Gastroesophageal sphincter (tissue), 4 donors: ENCODE data around the gene SMIM38. TPM values are rescaled to one million over a fixed set of nuclear protein-coding genes. Genes with fewer than 3 reads are reported as not detected.

Experiments used
- ATAC-seq: fragments of 150-250 bp; one replicate; pipeline ENCODE4 v1.9.1; 2016; ENCODE audit warnings: mild to moderate bottlenecking, moderate library complexity
- H3K27ac ChIP-seq, 4 donors: fragments of 200-600 bp; sonication (generic) in 3 of 4; 1 replicate in 3 of 4; 2 replicates in 1 of 4; pipeline ENCODE4 v1.5.1; 2016 to 2019
- H3K27me3 ChIP-seq: fragments of 200-600 bp; sonication (generic); one replicate; pipeline ENCODE4 v1.5.1; 2019
- H3K36me3 ChIP-seq, 2 donors: fragments of 200-600 bp; sonication (generic); one replicate each; pipeline ENCODE4 v1.5.1; 2019; ENCODE audit warnings: control low read depth in 1 of 2
- H3K4me1 ChIP-seq, 3 donors: fragments of 200-600 bp; sonication (generic); 1 replicate in 2 of 3; 2 replicates in 1 of 3; pipeline ENCODE4 v1.5.1; 2016 to 2019; ENCODE audit warnings: control low read depth in 2 of 3
- H3K4me3 ChIP-seq, 2 donors: fragments of 200-600 bp; sonication (generic); one replicate each; pipeline ENCODE4 v1.5.1; 2019; ENCODE audit warnings: mild to moderate bottlenecking in 1 of 2, moderate library complexity in 1 of 2
- H3K9me3 ChIP-seq, 3 donors: fragments of 200-600 bp; sonication (generic); one replicate each; pipeline ENCODE4 v1.5.1; 2017 to 2019; ENCODE audit warnings: control low read depth in 2 of 3
- CTCF ChIP-seq, 4 experiments: fragments of 200-600 bp in 2 of 4; fragments of 450-650 bp in 2 of 4; sonication (generic) in 1 of 4; IDR thresholded peaks; one replicate each; pipeline ENCODE4 v1.5.1; 2017 to 2019; ENCODE audit warnings: antibody characterized with exemption in 4 of 4, mild to moderate bottlenecking in 2 of 4, moderate library complexity in 2 of 4
- EP300 ChIP-seq: sonication (generic); formaldehyde crosslinking; IDR thresholded peaks from one replicate; pipeline ENCODE4 v1.6.1; 2017; ENCODE audit warnings: antibody characterized with exemption, mild to moderate bottlenecking
- POLR2A ChIP-seq, 2 donors: fragments of 450-650 bp; IDR thresholded peaks; one replicate each; pipeline ENCODE4 v1.6.1; 2017; ENCODE audit warnings: antibody characterized with exemption in 2 of 2, mild to moderate bottlenecking in 2 of 2, moderate library complexity in 1 of 2
- POLR2AphosphoS5 ChIP-seq: sonication (generic); formaldehyde crosslinking; IDR thresholded peaks from one replicate; pipeline ENCODE4 v1.6.1; 2017; ENCODE audit warnings: antibody characterized with exemption
- WGBS, 2 donors: methylation state at CpG; one replicate each; pipeline ENCODE4 v1.1.5; 2018; ENCODE audit warnings: low coverage in 1 of 2; 5-methylcytosine and 5-hydroxymethylcytosine counted together
- total RNA-seq, 4 donors: library from RNA; depleted of rRNA; stranded (reverse); fragments of >200 nt; gene quantifications; one replicate each; pipeline ENCODE4 v1.1.0, GENCODE V29; 2016

The SMIM38 gene
- total RNA-seq, 4 donors from 2014 or later: 1.2 to 2.3 (median 1.3) TPM

GRCh38 chr11:69166218-69167115 lies 10.7 kb downstream of the SMIM38 start:
- peaks cover 0 to 13% (median 0%) of the 10 kb centered on the region in 3 donors for H3K9me3 ChIP-seq
- H3K4me1 ChIP-seq: peaks cover 0 to 16% (median 8%) of the 10 kb centered on the region in 3 donors
- peak overlapping the region in 3 of 4 donors; percentile 21 to 77 (median 66) for H3K27ac ChIP-seq
- no peaks in the 10 kb centered on the region for H3K36me3 ChIP-seq
- WGBS, 2 donors: 22 to 57% methylated on average over 4 to 15 of the region's 21 CpGs
- H3K4me3 ChIP-seq: peak overlapping the region in 1 of 2 donors; percentile 25
- TF ChIP-seq EP300 (no peak), CTCF (IDR thresholded peaks at IDR 0.05) (peak in 2 of 4 experiments; percentile 28 to 46), POLR2A (IDR thresholded peaks at IDR 0.05) (no peak)
- peak; percentile 60 for ATAC-seq
- no peaks in the 10 kb centered on the region for H3K27me3 ChIP-seq

- no peak overlapping the region for H3K4me3 ChIP-seq
- no peaks in the 10 kb centered on the region for H3K27me3 ChIP-seq
- H3K9me3 ChIP-seq: peaks cover 0 to 13% (median 0%) of the 10 kb centered on the region in 3 donors
- ATAC-seq: no peak
- peaks cover 0 to 16% (median 8%) of the 10 kb centered on the region in 3 donors for H3K4me1 ChIP-seq
- WGBS, 2 donors: 75 to 89% methylated on average over 7 to 8 of the region's 10 CpGs
- H3K27ac ChIP-seq: peak overlapping the region in 2 of 4 donors; percentile 66 to 77
- TF ChIP-seq CTCF (IDR thresholded peaks at IDR 0.05) (no peak), EP300 (no peak)
- no peaks in the 10 kb centered on the region for H3K36me3 ChIP-seq
Measured at GRCh38 chr11:69167130-69167915, 11.6 kb downstream of the SMIM38 start.

GRCh38 chr11:69167916-69168691 lies 12.4 kb downstream of the SMIM38 start:
- TF ChIP-seq EP300 (no peak), POLR2A (IDR thresholded peaks at IDR 0.05) (no peak), CTCF (IDR thresholded peaks at IDR 0.05) (no peak), POLR2AphosphoS5 (no peak)
- Histone ChIP-seq H3K36me3 (no peaks in the 10 kb centered on the region), H3K4me1 (peaks cover 0 to 16% (median 8%) of the 10 kb centered on the region in 3 donors), H3K4me3 (no peak overlapping the region), H3K27me3 (no peaks in the 10 kb centered on the region), H3K9me3 (peaks cover 0 to 6% (median 0%) of the 10 kb centered on the region in 3 donors), H3K27ac (no peak overlapping the region)
- WGBS, 2 donors: 74 to 81% methylated on average over 8 of the region's 9 CpGs
- ATAC-seq: no peak

- 96 to 100% methylated on average over 3 of the region's 3 CpGs for WGBS, 2 donors
- ATAC-seq: no peak
- H3K27me3 ChIP-seq: no peaks in the 10 kb centered on the region
- H3K36me3 ChIP-seq: no peaks in the 10 kb centered on the region
- peaks cover 0 to under 1% (median 0%) of the 10 kb centered on the region in 3 donors for H3K9me3 ChIP-seq
- H3K27ac ChIP-seq: no peak overlapping the region
- no peak for TF ChIP-seq POLR2A (IDR thresholded peaks at IDR 0.05)
- TF ChIP-seq EP300: no peak
- TF ChIP-seq POLR2AphosphoS5: no peak
- TF ChIP-seq CTCF (IDR thresholded peaks at IDR 0.05): no peak
- H3K4me3 ChIP-seq: no peak overlapping the region
- peaks cover 0 to 16% (median 8%) of the 10 kb centered on the region in 3 donors for H3K4me1 ChIP-seq
Measured at GRCh38 chr11:69169479-69169878, 13.7 kb downstream of the SMIM38 start.
